GM10248 (cell line): ENCODE results near the gene RFTN2.
"Not testable (repeated sequence)": the region's sequence is repeated elsewhere in the genome, so short reads cannot be mapped to it uniquely, and the experiment has no call there.

Source experiments
- CTCF ChIA-PET: fragments of 300-600 bp; sonication (Branson Sonifier 250); formaldehyde crosslinking; extraction: SDS; loops from one replicate; lab custom pipeline; 2021; ENCODE audit warnings: antibody characterized with exemption; lab: Yijun Ruan, JAX
- POLR2A ChIA-PET: fragments of 350-650 bp; sonication (Branson Sonifier 250); formaldehyde crosslinking; extraction: SDS; loops from one replicate; lab custom pipeline; 2020; ENCODE audit warnings: antibody characterized with exemption; lab: Yijun Ruan, JAX
- DNase-seq: peaks from one replicate; pipeline ENCODE4 v3.0.0; 2012; ENCODE audit errors: extremely low spot score
- TF ChIP-seq, protein P1 (sequence below): IDR thresholded peaks from 2 replicates; pipeline ENCODE4 v1.5.1; 2012; ENCODE audit warnings: mild to moderate bottlenecking, low read depth; ENCODE audit errors: extremely low read depth, missing control alignments, control extremely low read depth

The RFTN2 gene

DNA sequence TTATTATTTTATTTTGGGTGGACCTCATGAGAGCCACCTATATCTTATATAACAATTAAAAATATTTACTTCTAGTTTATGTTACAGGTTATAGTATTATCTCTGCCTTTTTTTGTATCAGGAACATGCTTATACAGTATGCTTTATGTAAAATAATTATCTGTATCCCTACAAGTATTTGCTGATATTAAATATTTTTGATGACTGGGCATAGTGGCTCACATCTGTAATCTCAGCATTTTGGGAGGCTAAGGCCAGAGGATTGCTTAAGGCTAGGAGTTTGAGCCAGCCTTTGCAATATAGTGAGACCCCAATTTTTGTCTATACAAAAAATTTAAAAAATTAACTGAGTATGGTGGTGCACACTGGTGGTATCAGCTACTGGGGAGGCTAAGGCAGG lies 119.9 kb downstream of the RFTN2 start:
- TF ChIP-seq, protein P1, sequence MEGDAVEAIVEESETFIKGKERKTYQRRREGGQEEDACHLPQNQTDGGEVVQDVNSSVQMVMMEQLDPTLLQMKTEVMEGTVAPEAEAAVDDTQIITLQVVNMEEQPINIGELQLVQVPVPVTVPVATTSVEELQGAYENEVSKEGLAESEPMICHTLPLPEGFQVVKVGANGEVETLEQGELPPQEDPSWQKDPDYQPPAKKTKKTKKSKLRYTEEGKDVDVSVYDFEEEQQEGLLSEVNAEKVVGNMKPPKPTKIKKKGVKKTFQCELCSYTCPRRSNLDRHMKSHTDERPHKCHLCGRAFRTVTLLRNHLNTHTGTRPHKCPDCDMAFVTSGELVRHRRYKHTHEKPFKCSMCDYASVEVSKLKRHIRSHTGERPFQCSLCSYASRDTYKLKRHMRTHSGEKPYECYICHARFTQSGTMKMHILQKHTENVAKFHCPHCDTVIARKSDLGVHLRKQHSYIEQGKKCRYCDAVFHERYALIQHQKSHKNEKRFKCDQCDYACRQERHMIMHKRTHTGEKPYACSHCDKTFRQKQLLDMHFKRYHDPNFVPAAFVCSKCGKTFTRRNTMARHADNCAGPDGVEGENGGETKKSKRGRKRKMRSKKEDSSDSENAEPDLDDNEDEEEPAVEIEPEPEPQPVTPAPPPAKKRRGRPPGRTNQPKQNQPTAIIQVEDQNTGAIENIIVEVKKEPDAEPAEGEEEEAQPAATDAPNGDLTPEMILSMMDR: no peak
- ChIA-PET CTCF (no interaction called here), POLR2A (no interaction called here)
- DNase-seq: no peak

DNA sequence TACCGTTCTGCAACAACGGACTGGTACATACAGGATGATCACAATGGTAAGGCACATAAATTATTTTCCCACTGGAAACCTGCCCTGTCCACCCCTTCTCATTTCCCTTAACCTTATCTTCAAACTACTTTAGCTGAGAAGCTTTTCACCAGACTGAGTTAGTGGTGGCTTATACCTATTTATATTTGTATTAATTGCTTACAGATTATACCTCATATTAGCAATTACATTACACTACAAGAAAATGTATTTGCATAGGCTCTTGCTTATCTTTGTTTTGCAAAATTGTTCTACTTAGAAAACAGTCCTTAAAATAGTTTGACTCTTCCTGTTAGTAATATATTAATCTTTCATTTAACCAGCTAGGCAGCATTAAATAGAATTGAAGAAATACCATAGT lies 124.1 kb downstream of the RFTN2 start:
- POLR2A ChIA-PET, DNase-seq, CTCF ChIA-PET: not testable (repeated sequence)

DNA sequence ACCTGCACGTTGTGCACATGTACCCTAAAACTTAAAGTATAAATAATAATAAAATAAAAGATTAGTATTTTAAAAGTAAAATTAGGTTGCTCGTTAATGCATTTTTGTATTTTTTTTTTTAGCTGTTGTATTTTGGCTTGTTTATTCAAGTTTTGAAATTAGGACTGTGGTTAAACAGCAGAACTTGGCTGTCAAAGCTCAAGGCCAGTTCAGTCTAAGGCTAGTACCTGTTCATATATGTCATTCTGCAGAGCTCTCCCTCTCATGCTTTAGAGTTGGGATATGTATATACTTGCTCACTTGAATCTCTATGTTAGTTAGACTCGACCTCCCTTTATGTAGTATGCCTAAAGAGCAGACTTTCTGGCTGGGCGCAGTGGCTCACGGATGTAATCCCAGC lies 126.8 kb downstream of the RFTN2 start:
- no peak for DNase-seq
- ChIA-PET POLR2A (no interaction called here), CTCF (interaction anchor here (1.8 to 2.0 kb wide), 3 partner anchors 9 to 51 kb away, joined by 4 to 6 read pairs (median 4); no protein-coding TSS in a partner anchor)
- TF ChIP-seq, protein P1: no peak

DNA sequence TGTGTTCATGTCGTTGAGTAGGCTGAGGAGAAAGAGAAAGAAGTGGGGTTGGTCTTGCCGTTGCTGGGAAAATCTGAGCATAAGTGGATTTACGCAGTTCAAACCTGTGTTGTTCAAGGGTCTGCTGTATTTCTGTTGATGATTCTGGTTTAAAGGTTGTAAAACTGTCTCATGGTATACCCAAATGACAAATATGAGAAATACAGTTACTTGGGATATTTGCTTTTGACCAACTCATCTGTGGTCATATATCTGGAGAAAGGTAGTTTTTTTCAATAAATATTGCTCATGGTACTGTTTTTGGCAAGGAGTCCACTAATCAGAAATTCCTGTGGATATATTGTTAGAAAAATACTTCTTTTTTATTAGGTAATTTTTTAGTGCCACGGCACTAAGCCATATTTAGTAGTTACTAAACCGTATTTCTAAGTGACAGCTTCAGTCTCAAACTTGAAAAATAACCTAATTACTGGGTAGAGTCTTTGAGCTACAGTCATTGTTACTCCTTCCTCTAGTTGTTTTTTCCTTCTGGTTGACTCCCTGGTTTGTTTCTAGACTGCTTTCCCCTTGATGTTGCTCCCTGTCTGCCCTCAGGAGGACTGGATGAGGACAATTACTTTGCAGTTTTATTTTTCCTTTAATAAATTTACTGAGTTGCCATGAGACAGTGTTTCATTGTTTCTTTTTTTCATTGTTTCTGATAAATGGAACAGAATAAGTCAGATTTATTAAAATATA lies 128.1 kb downstream of the RFTN2 start:
- POLR2A ChIA-PET: no interaction called here

DNA sequence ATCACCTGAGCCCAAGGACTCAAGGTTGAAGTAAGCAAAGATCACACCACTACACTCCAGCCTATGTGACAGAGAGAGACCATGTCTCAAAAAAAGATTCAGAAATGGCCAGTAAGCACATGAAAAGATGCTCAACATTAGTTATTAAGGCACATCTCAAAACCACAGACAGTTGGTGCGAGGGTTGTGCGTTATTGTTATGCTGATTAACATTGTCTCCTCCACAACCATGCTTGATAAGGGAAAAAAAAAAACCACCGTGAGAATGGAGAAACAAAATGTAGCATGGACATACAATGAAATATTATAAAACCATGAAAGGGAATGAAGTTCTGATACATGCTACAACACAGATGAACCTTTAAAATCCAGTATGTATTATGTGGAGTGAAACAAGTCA lies 132.2 kb downstream of the RFTN2 start:
- POLR2A ChIA-PET: no interaction called here
- TF ChIP-seq, protein P1: no peak
- CTCF ChIA-PET: no interaction called here
- DNase-seq: no peak

More for the DNA sequence above, 128.1 kb downstream of the RFTN2 start:
- DNase-seq: no peak
- CTCF ChIA-PET: interaction anchor here (1.8 to 1.9 kb wide), 2 partner anchors 16 to 52 kb away, joined by 4 read pairs; no protein-coding TSS in a partner anchor
- TF ChIP-seq, protein P1: no peak

DNA sequence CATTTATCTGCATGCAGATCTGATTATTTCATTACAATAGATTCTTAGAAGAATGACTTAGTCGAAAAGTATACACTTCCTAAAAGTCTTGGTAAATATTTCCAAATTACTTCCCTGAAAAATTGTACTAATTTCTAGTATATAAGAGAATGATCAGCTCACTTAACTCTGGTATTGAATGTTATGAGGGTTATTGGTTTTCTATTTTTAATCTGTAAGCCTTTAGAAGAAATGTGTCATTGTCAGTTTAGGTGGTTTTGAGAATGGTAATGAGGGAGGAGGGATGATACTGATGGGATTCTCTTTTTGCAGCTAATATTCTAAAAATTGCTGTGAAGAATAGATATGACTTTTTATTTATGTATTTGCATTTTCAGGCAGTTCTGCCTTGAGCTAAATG lies 135.7 kb downstream of the RFTN2 start:
- POLR2A ChIA-PET: no interaction called here

More for the DNA sequence above, 135.7 kb downstream of the RFTN2 start:
- TF ChIP-seq, protein P1: no peak
- no peak for DNase-seq
- CTCF ChIA-PET: interaction anchor here (0.9 to 2.2 kb wide), 3 partner anchors 9 to 29 kb away, joined by 3 to 6 read pairs (median 4); no protein-coding TSS in a partner anchor
